Measurements from ENCODE around the gene DCDC2C. TPM values are rescaled to one million over a fixed set of nuclear protein-coding genes. Genes with fewer than 3 reads are reported as not detected.

The DCDC2C gene
- total RNA-seq, 1 experiment from 2014 or later: not detected

- H3K4me3 Mint-ChIP-seq (ENCODE audit: unreplicated experiment): no peak overlapping the region
- H3K4me1 Mint-ChIP-seq (ENCODE audit: insufficient read depth, unreplicated experiment): no peaks in the 10 kb centered on the region
- no peak for TF ChIP-seq CTCF (IDR thresholded peaks at IDR 0.05; ENCODE audit: unreplicated experiment)
- DNase-seq (ENCODE audit: unreplicated experiment): no peak
- no peaks in the 10 kb centered on the region for H3K9me3 Mint-ChIP-seq (ENCODE audit: unreplicated experiment)
- no peaks in the 10 kb centered on the region for H3K36me3 Mint-ChIP-seq (ENCODE audit: insufficient read depth, unreplicated experiment)
- ChIA-PET POLR2A (interaction anchor here (1.6 kb wide), 1 partner anchor 9 kb away, joined by 3 read pairs; no protein-coding TSS in a partner anchor), CTCF (interaction anchor here (0.8 kb wide), 1 partner anchor 10 kb away, joined by 3 read pairs; no protein-coding TSS in a partner anchor)
- H3K27me3 Mint-ChIP-seq (ENCODE audit: insufficient read depth, unreplicated experiment): no peaks in the 10 kb centered on the region
- no peak overlapping the region for H3K27ac Mint-ChIP-seq (ENCODE audit: low read depth, unreplicated experiment)
- intact Hi-C loops (cut with micrococcal nuclease): no loop called here
- no TSS peak for BruUV-seq (replicated peaks)
These were observed 172.8 kb downstream of the DCDC2C start for GRCh38 chr2:3876221-3876620.

- Mint-ChIP-seq H3K27ac (ENCODE audit: low read depth, unreplicated experiment) (no peak overlapping the region), H3K4me1 (ENCODE audit: insufficient read depth, unreplicated experiment) (no peaks in the 10 kb centered on the region), H3K9me3 (ENCODE audit: unreplicated experiment) (no peaks in the 10 kb centered on the region), H3K4me3 (ENCODE audit: unreplicated experiment) (no peak overlapping the region), H3K36me3 (ENCODE audit: insufficient read depth, unreplicated experiment) (no peaks in the 10 kb centered on the region), H3K27me3 (ENCODE audit: insufficient read depth, unreplicated experiment) (no peaks in the 10 kb centered on the region)
- DNase-seq (ENCODE audit: unreplicated experiment): no peak
- POLR2A ChIA-PET: interaction anchor here (1.6 kb wide), 1 partner anchor 10 kb away, joined by 3 read pairs; no protein-coding TSS in a partner anchor
- CTCF ChIA-PET: interaction anchor here (0.8 kb wide), 1 partner anchor 9 kb away, joined by 3 read pairs; no protein-coding TSS in a partner anchor
- intact Hi-C loops (cut with micrococcal nuclease): no loop called here
- TF ChIP-seq CTCF (IDR thresholded peaks at IDR 0.05; ENCODE audit: unreplicated experiment): no peak
- no TSS peak for BruUV-seq (replicated peaks)
These were observed 173.3 kb downstream of the DCDC2C start for GRCh38 chr2:3876685-3877084.

- CTCF ChIA-PET: interaction anchor here (0.6 to 1.0 kb wide), 3 partner anchors 9 to 241 kb away, joined by 3 to 4 read pairs (median 3); no protein-coding TSS in a partner anchor
- H3K27me3 Mint-ChIP-seq (ENCODE audit: insufficient read depth, unreplicated experiment): no peaks in the 10 kb centered on the region
These were observed 182.6 kb downstream of the DCDC2C start for GRCh38 chr2:3885629-3886628.

More at GRCh38 chr2:3885629-3886628, 182.6 kb downstream of the DCDC2C start:
- H3K4me3 Mint-ChIP-seq (ENCODE audit: unreplicated experiment): no peak overlapping the region
- intact Hi-C loops (cut with micrococcal nuclease): no loop called here
- POLR2A ChIA-PET: interaction anchor here (0.6 kb wide), 1 partner anchor 113 kb away, joined by 3 read pairs; no protein-coding TSS in a partner anchor
- H3K9me3 Mint-ChIP-seq (ENCODE audit: unreplicated experiment): no peaks in the 10 kb centered on the region
- no TSS peak for BruUV-seq (replicated peaks)
- TF ChIP-seq CTCF (IDR thresholded peaks at IDR 0.05; ENCODE audit: unreplicated experiment): no peak
- no peak for DNase-seq (ENCODE audit: unreplicated experiment)
- H3K4me1 Mint-ChIP-seq (ENCODE audit: insufficient read depth, unreplicated experiment): no peaks in the 10 kb centered on the region
- H3K36me3 Mint-ChIP-seq (ENCODE audit: insufficient read depth, unreplicated experiment): no peaks in the 10 kb centered on the region
- H3K27ac Mint-ChIP-seq (ENCODE audit: low read depth, unreplicated experiment): no peak overlapping the region

Measured in MCF 10A (cell line).